GM19025 (cell line): ENCODE results near the gene CRABP1.

Experiments
- ATAC-seq: cut with Tn5 transposase; IDR thresholded peaks from one replicate; pipeline ENCODE4 v1.9.1; 2021; ENCODE audit warnings: mild to moderate bottlenecking, low read depth, moderate library complexity; ENCODE audit not compliant: unreplicated experiment

CRABP1 gene

DNA sequence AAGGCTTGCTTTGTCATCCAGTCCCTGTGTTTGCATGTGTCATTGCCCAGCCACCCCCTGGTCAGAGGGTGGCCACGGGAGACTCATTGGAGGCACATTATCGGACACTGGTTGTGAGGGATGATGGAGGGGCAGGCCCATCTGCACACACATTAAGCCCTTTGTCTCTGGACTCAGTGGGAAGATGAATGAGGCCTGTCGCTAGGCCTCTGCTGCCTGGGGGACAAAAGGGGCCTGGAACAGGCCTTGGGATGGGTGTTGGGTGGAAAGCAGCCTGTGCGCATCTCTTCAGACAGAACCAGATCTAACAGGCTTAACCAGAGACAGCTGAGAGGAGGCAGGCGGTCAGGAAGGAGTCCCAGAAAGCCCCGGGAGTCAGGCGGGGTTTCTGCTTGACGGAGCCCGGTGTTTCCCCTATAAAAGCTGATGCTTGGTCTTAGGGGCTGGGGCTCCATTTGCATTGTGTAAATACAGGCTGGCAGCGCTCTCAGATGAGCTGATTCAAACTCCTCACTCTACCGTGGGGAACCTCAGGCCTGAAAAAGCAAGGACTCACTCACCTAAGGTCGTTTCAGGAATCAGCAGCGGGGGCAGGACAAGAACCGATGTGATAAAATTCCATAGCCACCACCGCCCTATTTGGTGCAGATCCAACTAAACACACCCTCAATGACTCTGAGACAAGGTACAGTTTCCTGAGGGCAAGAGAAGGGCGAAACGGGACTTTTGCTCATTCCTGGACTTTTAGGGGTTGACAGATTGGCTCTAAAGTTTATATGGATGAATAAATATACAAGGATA, 23.7 kb upstream of the CRABP1 start:
- peak; percentile 55 for ATAC-seq

- no peak for ATAC-seq
Observed at GRCh38 chr15:78317145-78317836, 22.9 kb upstream of the CRABP1 start.

DNA sequence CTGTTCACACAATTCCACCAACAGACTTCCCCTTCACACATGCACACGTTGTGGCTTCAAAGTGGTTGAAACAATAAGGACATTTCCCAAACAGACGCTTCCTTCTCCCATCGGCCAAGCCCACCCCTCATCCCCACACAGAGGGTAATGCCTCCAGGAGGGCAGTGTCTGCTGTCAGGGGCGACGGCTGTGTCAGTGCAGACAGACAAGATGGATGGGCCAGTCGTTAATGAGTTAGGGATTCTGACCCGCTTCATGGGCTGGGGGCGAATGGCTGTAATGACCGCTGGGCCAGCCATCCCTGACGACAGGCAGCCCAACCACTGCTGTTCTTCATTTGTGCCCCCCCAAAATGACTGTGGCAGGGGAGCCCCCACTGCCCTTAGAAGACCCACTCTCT, 20.6 kb upstream of the CRABP1 start:
- ATAC-seq: no peak

DNA sequence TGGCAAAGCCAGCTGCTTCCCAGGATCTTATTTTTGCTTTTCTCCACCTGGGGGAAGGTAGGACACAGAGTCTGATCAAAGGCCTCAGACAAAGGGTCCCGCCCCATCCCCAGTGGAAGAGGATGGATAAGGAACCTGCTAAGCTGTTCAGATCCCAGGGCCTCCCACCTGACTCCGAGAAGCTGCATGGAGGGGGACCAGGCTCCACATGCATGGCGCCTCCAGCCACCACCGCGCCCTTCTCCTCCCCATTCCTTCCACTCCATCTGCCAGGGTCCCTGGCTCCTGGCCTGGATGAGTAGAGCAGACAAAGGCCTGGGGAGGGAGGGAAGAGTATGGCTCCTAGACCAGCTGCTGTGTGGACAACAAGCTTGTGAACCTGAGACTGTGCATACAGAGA, 20.0 kb upstream of the CRABP1 start:
- no peak for ATAC-seq

- no peak for ATAC-seq
Observed at GRCh38 chr15:78321041-78321570, 19.0 kb upstream of the CRABP1 start.

- no peak for ATAC-seq
Observed at GRCh38 chr15:78321786-78322185, 18.4 kb upstream of the CRABP1 start.

GRCh38 chr15:78322243-78322642, 17.9 kb upstream of the CRABP1 start:
- ATAC-seq: no peak

DNA sequence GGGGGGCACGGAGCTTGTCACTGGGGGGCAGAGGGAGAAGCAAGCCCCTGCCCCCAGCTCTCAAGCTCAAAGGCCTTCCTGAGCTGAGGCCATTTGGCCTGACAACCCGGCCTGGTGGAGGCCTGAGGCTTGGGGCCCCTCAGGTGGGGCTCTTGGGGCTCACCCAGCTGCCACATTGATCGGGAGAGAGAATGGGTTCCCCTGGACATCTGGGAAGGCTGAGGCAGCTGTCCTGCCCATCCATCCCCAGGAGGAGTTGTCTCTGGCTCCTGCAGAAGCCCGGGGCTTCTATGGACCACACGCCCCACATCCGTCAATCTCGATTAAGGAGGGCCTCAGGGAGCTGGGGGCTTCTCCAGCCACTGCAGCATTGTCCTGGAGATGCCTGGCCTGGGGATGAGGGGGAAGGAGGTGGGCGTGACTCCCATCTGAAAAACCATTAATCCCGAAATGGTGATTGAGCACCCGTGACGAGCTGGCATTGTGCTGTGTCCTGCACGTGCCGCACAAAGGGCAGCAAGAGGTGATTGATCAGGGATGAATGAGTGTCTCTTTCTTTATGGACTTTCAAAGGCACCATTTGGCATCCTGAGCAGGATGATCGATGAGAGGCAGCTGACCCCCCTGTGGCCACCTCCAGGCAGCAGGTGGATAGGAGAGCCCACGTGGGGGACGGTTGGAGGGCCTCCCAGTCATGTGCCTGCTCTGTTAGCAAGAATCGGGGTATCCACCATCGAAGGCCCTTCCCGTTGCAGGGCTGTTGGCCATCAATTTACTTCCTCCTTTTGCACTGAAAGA, 17.2 kb upstream of the CRABP1 start:
- ATAC-seq: no peak

DNA sequence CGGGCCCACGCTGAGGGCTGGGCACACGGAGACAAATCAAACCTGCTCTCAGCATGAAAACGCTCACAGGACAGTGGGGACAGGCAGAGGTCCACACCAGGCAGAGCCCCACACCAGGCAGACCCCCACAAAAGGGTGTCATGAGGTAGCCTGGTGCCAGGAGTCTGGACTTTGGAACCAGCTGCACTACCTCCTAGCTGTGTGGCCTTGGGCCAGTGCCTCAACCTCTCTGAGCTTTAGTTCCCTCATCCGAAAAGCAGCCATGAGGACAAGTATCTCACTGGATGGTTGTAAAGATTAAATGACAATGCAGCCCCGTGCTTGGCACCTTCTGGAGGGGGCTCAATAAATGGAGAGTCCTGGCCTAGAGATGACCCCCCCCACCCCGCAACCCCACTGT, 16.5 kb upstream of the CRABP1 start:
- no peak for ATAC-seq

GRCh38 chr15:78324144-78324543, 16.0 kb upstream of the CRABP1 start:
- ATAC-seq: no peak

DNA sequence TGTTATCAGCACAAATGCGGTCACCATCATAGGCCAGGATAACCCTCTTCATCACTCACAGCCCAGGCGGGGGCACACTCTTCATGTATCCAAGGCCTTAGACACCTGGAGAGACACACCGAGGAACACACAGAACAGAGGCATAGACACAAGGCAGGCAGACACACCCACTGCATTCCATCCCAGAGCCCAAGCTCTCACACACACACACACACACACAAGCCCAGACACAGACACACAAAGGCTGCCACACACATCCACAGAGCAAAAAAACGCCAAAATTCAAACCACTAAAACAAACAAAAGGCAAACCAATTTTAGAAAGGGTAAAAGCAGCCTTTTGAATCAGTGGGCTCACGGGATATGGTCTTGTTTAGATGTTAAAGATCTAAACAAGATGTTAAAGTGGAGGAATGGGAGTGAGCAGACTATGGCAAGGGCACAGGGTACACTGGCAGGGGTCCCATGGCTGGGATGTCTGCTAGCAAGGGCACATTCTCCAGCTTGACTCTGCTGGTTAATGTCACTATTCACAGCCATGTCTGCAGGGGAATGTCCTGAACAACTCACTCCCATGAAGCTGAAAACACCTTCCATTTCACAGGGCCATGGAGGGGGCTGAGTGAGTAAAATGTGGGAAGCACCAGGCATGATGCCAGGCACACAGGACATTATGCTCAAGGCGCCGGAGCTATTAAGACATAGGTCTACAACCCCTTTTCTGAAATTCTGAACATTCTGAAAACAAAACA, 14.9 kb upstream of the CRABP1 start:
- ATAC-seq: no peak

- no peak for ATAC-seq
Observed at GRCh38 chr15:78327466-78327865, 12.7 kb upstream of the CRABP1 start.

DNA sequence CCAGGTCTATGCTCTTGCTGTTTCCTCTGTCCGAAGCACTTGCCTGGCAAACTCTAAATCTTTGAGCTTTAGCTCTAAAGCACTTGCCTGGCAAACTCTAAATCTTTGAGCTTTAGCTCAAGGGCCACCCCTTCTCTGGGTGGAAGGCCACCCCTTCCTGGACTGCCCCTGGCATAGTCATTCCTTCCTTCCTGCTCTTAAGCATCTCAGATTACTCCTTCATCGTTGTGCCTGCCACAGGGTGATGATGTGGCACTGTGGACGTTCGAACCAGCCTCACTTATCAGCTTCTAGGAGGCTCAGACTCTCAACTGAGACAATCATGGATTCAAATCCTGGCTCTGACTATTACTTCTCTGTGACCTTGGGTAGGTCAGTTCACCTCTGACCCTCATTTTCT, 10.5 kb upstream of the CRABP1 start:
- ATAC-seq: no peak

- ATAC-seq: no peak
Observed at GRCh38 chr15:78334845-78335244, 5.3 kb upstream of the CRABP1 start.

DNA sequence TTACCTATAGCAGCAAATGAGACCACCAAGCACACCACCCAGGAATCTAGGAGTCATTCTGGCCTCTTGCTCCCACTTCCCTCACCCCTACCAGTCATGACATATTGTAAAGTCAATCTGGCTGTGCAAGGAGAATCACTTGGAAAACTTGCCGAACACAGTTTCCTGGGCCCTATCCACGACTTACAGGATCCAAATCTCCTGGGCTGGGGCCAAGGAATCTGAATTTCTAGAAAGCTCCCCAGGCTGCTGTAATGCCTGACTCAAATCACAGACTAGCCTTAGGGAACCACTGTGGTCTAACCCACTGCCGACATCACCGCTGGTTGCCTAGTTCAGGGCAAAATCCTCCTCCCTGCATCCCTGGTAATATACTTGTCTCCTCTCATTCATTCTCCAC, 4.2 kb upstream of the CRABP1 start:
- ATAC-seq: no peak

GRCh38 chr15:78338781-78339180, 1.4 kb upstream of the CRABP1 start:
- no peak for ATAC-seq

- no peak for ATAC-seq
Observed at GRCh38 chr15:78339559-78339958, 594 bp upstream of the CRABP1 start.

- ATAC-seq: no peak
Observed at GRCh38 chr15:78341057-78341987, 1.2 kb downstream of the CRABP1 start.

GRCh38 chr15:78342021-78342420, 1.9 kb downstream of the CRABP1 start:
- no peak for ATAC-seq
